ENCODE results near the gene ZNF439. TPM values are rescaled to one million over a fixed set of nuclear protein-coding genes. Genes with fewer than 3 reads are reported as not detected.

The ZNF439 gene
- total RNA-seq, 1 experiment from 2014 or later: 3.3 TPM

- no peak overlapping the region for H2BK12ac ChIP-seq (ENCODE audit: insufficient read length, low read depth, low read length)
- no peaks in the 10 kb centered on the region for H3K27me3 ChIP-seq (ENCODE audit: insufficient read depth, low read length)
- H4K20me1 ChIP-seq (ENCODE audit: control insufficient read depth, insufficient read depth, insufficient read length): no peaks in the 10 kb centered on the region
- no peak overlapping the region for H2AFZ ChIP-seq (ENCODE audit: low read length)
- no peak overlapping the region for H4K5ac ChIP-seq (ENCODE audit: insufficient read length, low read depth, low read length)
- peaks cover 72 to 83% (median 81%) of the 10 kb centered on the region in 3 experiments for H3K36me3 Mint-ChIP-seq (ENCODE audit: insufficient read depth in 1 of 3, low read depth in 3 of 3)
- no peak overlapping the region for H3K14ac ChIP-seq (ENCODE audit: insufficient read depth, low read length)
- H4K8ac ChIP-seq (replicated peaks; ENCODE audit: insufficient read length, low read depth, low read length): no peak overlapping the region
- no peak for DNase-seq
- no peaks in the 10 kb centered on the region; the same call in 1 of the 2 replicates for H3K4me1 ChIP-seq (ENCODE audit: insufficient read depth, low read length)
- no peak overlapping the region for H2BK20ac ChIP-seq (ENCODE audit: low read depth, low read length, poor library complexity, severe bottlenecking)
- no peak overlapping the region for H2BK5ac ChIP-seq (ENCODE audit: insufficient read length, low read length)
- H3K27me3 Mint-ChIP-seq (ENCODE audit: low read depth): peaks cover 2% of the 10 kb centered on the region
- no CpG with 5 or more reads among the region's 6 CpGs for WGBS (ENCODE audit: extremely low coverage, insufficient read length, low lambda C conversion rate)
- no peak overlapping the region for H3T11ph ChIP-seq (ENCODE audit: low read length)
- no peak overlapping the region for H3K9ac ChIP-seq (ENCODE audit: extremely low read depth, insufficient read length, low read length)
- H3K9me3 Mint-ChIP-seq: peaks cover 66 to 86% of the 10 kb centered on the region in 2 experiments
- H3K23me2 ChIP-seq (ENCODE audit: insufficient read length, low read depth, low read length, poor library complexity, severe bottlenecking): no peaks in the 10 kb centered on the region
- no peak overlapping the region for H3K4ac ChIP-seq (ENCODE audit: low read depth, low read length)
- H2BK15ac ChIP-seq (ENCODE audit: low read depth, low read length): no peak overlapping the region
- H3K4me1 Mint-ChIP-seq: peaks cover 12% of the 10 kb centered on the region in 2 experiments
- no peak overlapping the region for H2BK120ac ChIP-seq (ENCODE audit: low read depth, low read length, poor library complexity, severe bottlenecking)
- peaks cover 9% of the 10 kb centered on the region for H3K9me3 ChIP-seq (ENCODE audit: control insufficient read depth, low read depth, low read length)
- H3K18ac ChIP-seq (ENCODE audit: insufficient read length, low read depth, low read length): no peak overlapping the region
- H3K79me1 ChIP-seq (ENCODE audit: insufficient read depth, low read depth, low read length, poor library complexity, severe bottlenecking): peaks cover 3% of the 10 kb centered on the region
- no peak overlapping the region for H3K27ac ChIP-seq (ENCODE audit: insufficient read length, low read depth, low read length)
- H3K79me2 ChIP-seq (ENCODE audit: insufficient read depth, low read length): 0 out of 2 replicates have a peak, but pooled peaks cover 2% of the 10 kb centered on the region
- H3K27ac Mint-ChIP-seq: no peak overlapping the region
- no peak overlapping the region for H3K56ac ChIP-seq (ENCODE audit: insufficient read length, low read depth, low read length)
- H3K4me2 ChIP-seq (ENCODE audit: insufficient read depth, insufficient read length, low read length): no peak overlapping the region
- no peak overlapping the region for H3K23ac ChIP-seq (ENCODE audit: insufficient read length, low read depth, low read length)
- H3K4me3 Mint-ChIP-seq: no peak overlapping the region
- H2AK5ac ChIP-seq (ENCODE audit: insufficient read length, low read length): no peak overlapping the region
- H4K91ac ChIP-seq (ENCODE audit: insufficient read length, low read depth, low read length): no peak overlapping the region
- no peak for TF ChIP-seq CTCF (conservative IDR thresholded peaks at IDR 0.05)
Measured at GRCh38 chr19:11894851-11895250, 46.3 kb downstream of the ZNF439 start.
